GM18511 (cell line): ENCODE data around the gene TRPM1.

Experiments used
- ATAC-seq: cut with Tn5 transposase; IDR thresholded peaks from one replicate; pipeline ENCODE4 v1.9.1; 2021; ENCODE audit warnings: mild to moderate bottlenecking, moderate library complexity; ENCODE audit not compliant: unreplicated experiment

Gene TRPM1

DNA sequence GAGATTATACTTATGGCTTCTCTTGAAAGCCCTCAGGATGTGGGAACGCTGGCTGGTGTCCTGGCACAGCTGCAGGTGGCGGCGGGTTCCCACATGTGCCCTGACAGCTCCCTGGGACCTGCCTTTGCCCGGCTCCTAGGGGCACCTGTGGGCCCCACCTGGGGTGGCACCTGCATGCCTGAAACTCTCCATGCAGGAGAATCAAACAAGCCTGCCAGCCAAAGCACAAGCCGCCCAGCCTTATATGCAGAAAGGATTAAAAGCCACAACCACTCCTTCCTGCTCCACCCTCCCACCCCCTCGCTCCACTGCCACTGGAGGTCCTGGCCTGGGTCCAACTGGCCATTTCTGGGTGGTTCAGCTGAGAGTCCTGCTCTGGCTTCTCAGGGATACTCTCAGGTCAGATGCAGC, 18.1 kb downstream of the TRPM1 start:
- no peak for ATAC-seq

GRCh38 chr15:31082771-31083369, 18.7 kb downstream of the TRPM1 start:
- ATAC-seq: no peak

GRCh38 chr15:31081588-31082250, 19.8 kb downstream of the TRPM1 start:
- ATAC-seq: peak; percentile 53

GRCh38 chr15:31081056-31081455, 20.5 kb downstream of the TRPM1 start:
- ATAC-seq: no peak

GRCh38 chr15:31080591-31081014, 20.9 kb downstream of the TRPM1 start:
- ATAC-seq: no peak

- ATAC-seq: no peak
These were observed 22.0 kb downstream of the TRPM1 start for GRCh38 chr15:31079519-31079918.

DNA sequence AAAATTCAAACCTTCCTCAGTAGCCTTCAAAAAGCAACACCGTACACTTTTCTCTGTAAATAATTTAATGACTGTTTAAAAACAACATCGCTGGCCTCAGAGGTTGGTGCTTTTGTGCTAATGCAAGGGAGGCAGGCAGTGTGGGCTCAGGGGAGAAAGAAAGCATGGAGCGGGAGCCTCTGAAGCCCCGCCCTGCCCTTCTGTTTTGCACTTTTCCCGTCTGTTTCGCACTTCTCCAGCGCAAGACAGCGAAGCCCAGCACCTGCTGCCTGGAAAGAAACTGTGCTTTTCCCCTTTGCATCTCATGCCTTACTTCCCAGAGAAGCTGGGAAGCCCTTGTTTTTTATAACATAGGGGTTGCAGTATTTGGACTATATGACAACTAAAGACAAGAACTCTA, 23.1 kb downstream of the TRPM1 start:
- ATAC-seq: no peak

DNA sequence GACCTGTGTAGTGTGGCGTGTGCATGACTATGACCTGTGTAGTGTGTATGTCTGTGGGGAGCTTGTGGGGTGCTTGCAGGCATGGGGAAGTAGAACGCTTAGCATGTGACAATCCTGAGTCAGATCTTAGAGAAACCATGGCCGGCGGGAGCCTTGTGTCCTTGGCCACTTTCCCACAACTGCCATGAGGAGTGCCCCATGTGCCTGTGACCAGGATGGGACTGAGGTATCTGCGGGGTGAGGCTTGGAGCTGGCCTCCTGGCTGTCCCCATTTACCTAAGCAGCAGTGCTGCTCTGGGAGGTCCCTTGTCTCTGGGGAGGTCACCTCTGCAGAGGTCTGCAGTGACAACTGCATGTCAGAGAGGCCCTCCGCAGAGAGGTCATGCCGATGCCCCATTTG, 23.6 kb downstream of the TRPM1 start:
- ATAC-seq: no peak

DNA sequence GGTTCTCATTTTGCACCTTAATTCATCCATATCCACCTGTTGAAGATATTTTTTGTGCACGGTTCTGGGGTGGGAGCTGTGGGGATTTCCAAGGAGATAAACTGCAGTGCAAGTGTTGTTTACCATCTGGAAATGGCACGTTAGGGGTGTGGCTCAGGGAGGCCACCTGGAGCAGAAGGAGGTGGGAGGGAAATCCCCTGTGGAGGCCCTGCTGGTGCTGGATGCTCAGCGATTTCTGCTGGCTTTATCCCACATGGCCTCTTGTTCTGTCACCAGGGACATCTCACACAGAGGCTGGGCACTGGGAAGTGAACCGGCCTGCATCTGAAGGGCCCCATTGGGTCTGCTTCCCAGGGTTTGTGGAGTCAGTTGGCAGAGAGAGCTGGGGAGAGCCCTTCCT, 24.3 kb downstream of the TRPM1 start:
- ATAC-seq: no peak

DNA sequence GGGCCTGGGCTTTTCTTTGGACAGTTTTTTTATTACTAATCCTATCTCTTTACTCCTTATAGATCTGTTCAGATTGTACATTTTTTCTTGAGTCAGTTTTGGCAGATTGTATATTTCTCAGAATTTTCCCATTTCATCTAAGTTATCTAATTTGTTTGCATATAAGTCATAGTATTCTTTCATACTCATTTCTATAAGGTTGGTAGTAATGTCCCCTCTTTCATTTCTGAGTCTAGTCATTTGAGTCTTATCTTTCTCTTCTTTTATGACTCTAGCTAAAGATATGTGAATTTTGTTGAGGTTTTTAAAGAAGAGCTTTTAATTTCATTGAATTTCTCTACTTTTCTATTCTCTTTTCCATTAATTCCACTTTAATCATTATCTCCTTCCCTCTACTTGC, 27.2 kb downstream of the TRPM1 start:
- ATAC-seq: no peak

DNA sequence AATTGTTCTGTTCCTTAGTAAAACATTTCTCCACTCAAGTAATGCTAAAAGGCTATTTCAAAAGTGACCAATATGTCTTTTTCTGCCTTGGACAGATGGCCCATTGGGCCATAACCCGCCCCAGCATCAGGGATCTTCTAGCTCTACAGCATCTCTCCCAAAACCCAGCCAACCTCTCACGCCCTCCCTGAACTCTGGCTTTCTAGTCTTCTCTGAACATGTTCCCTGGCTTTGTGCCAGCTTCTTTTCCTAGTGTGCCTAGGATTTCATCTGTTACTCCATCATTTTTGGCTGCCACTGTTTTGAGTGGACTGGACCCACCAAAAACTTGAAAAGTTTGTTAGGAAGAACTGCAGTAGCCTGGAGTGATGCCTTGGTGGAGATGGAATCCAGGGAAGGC, 30.7 kb downstream of the TRPM1 start:
- ATAC-seq: no peak

- ATAC-seq: no peak
These were observed 32.0 kb downstream of the TRPM1 start for GRCh38 chr15:31069360-31070000.

DNA sequence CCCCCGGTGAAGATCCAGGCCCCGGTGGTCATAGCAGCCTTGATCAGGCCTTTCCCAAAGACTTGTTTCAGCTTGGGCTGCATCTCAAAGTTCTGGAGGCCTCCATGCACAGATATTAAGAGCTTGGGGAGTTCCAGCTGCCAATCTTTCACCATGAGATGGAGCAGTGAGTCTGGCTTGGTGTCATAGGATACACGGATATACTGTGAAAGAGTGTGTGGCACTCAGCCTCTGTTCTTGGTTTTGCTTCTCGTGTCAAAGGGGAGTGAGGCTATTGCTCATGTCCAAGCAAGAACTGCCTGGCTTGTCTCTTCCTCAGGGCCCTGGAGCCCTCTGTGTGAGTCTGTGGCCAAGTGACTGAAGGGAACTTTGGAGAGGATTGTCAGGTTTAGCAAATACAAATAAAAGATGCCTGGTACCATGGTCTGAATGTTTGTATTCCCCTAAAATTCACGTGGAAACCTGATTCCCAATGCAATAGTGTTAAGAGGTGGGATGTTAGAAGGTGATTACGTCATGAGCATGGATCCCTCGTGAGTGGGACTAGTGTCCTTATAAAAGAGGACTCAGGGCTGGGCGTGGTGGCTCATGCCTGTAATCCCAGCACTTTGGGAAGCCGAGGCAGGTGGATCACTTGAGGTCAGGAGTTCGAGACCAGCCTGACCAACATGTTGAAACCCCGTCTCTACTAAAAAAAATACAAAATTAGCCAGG, 33.5 kb downstream of the TRPM1 start:
- ATAC-seq: no peak

- no peak for ATAC-seq
These were observed 35.7 kb downstream of the TRPM1 start for GRCh38 chr15:31065824-31066223.

DNA sequence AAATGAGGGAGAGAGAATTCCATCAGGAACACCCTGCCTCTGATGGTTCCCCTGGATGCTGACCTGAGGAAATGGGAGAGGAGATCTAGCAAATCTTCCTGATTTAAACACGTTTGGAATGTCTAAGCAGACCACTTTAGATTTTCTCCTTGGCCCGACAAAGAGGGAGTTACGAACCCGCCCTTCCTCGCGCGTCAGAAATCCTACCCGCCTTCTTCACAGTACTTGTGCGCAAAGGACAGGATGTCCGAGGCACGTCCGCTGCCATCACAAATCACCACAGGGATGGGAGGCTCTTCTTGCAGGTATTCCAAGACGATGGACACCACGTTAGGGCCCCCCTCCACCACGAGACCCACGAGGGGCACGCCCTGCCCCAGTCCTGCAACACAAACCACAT, 38.6 kb downstream of the TRPM1 start:
- ATAC-seq: no peak

GRCh38 chr15:31062310-31062847, 39.1 kb downstream of the TRPM1 start:
- no peak for ATAC-seq

DNA sequence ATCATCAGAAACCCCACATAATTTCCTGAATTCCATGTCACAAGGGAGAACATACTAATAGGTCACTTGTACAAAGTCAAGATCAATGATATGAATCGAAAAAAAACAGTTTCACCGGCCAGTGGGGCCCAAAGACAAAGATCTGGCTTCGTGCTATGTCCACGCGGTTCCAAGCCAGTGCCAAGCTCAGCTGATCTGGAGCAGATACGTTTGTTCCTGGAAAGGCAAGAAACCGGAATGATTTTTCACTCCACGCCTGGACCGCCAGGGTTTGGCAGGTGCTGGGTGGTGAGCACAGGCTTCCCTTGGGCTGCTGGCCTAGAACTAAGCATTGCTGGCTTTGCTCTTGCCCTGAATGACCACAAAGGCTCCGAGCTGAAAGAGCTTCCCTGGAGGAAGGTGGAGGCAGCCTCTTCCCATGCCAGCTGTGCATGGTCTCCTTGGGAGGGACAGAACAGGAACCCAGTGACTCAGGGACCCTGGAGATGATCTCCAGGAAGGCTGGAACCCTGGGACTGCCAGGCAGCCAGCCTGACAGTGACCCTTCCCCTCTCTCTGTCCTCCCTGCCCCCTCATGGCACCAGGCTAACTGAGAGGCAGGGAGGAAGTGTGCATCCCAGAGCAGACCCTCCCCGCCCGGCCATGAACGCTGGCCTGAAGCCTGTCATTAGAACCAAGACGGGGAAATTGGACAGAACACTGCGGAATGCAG, 40.9 kb downstream of the TRPM1 start:
- no peak for ATAC-seq

DNA sequence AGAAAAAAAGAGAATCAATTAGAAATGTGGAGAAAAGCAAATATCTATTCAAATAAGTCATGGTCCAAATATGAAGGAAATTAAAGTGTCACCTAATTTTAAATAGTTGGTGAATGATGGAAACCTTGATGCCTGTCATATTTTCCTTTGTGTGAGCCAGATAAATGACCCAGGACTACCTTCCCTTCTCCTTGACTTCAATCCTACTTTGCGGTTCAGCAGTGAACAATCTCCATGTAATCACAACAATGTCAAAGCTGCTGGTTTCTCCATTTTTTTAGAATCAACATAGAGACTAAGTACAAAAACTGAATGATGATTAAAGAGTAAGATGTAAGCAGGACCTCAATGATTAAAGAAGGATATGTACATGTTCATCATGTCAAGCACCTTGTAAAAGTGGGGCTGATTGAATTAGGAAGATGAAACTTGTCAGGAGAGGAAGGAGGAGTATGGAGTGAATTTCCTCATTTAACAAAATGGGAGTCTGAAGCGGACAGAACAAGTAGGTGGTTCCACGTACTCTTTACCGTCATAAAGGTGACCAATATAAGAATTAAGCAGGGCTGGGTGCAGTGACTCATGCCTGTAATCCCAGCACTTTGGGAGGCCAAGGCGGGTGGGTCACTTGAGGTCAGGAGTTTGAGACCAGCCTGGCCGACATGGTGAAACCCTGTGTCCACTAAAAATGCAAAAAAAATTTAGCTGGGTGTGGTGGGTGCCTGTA, 43.1 kb downstream of the TRPM1 start:
- ATAC-seq: no peak

DNA sequence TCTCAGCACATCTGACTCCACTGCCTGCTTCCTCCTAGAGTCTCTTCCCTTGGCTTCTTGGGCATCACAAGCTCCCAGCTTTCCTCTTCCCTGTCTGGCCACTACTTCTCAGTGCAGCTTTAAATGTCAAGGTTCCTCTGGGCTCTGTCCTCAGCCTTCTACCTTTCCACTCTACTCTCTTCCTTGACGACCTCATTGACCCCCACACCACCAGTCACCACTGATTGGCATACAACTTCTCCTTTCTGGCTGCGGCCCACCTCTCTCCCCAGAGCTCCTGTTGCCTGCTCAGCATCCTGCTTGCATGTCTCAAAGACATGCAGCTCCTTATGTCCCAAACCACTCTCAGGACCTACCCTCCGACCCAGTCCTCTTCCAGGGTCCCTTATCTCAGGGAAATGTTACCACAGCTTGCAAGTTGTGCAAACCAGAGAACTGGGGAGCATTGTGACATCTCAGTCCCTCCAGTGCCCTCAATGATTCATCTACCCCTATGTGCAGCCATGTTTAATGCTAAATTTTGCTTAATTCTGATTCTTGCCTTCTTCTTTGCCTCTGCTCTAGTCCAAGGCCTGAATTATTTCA, 49.9 kb downstream of the TRPM1 start:
- ATAC-seq: no peak

DNA sequence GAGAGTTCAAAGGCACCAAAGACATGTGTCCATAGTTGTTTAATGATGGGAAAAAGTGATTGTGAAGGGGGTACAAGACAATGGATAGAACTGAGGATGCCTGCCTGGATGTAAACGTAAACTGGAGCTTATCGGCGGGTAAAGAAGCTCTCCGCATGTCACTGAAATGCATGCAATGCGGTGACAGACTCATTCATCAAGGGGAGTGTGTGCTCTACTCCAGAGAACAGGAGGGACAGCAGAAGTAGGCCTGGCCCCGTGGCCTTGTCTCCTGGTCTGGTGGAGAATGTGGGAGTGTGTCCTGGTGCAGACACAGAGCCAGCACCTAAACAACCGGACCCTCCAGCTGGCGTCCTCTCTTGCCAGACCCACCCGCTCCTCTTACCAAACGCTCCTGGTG, 50.6 kb downstream of the TRPM1 start:
- ATAC-seq: no peak
